HG03159 (cell line): Measurements from ENCODE around the gene ZNF609.
"Not testable (repeated sequence)": the region's sequence is repeated elsewhere in the genome, so short reads cannot be mapped to it uniquely, and the experiment has no call there.

Experiments used
- ATAC-seq: cut with Tn5 transposase; IDR thresholded peaks from one replicate; pipeline ENCODE4 v1.9.1; 2021; ENCODE audit warnings: mild to moderate bottlenecking, moderate library complexity; ENCODE audit not compliant: unreplicated experiment

ZNF609 gene

DNA sequence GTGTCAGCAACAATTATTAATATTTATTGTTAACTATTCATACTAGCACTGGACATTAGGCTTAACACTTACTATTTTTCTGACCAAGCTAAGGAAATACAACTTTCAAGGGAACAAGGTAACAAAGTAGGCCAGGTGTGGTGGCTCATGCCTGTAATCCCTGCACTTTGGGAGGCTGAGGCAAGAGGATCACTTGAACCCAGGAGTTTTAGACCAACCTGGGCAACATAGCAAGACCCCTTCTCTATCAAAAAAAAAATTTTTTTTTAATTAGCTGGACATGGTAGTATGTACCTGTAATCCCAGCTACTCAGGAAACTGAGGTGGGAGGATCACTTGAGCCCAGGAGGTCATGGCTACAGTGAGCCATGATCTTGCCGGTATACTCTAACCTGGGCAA, 183.3 kb downstream of the ZNF609 start:
- ATAC-seq, result no peak

DNA sequence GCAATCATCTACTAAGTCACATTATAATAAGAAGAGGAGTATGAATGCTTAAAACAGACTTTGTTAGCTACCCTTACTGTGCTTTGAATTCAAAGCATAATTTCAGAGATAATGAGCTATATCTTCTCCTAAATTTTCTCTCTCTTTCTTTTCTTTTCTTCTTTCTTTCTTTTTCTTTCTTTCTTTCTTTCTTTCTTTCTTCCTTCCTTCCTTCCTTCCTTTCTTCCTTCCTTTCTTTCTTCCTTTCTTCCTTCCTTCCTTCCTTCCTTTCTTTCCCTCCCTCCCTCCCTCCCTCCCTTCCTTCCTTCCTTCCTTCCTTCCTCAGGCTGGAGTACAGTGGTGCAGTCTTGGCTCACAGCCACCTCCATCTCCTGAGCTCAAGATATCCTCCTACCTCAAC, 184.4 kb downstream of the ZNF609 start:
- not testable (repeated sequence) for ATAC-seq

DNA sequence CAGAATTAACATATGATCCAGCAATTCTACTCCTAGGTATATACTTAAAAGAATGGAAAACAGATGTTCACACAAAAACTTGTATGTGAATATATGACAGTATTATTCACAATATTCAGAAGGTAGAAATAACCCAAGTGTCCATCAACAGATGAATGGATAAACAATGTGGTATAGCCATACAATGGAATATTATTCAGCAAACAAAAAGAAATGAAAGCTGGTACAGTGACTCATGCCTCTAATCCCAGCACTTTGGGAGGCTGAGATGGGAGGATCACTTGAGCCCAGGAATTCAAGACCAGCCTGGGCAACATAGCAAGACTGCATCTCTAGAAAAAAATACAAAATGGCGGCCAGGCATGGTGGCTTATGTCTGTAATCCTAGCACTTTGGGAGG, 185.6 kb downstream of the ZNF609 start:
- ATAC-seq, result no peak

DNA sequence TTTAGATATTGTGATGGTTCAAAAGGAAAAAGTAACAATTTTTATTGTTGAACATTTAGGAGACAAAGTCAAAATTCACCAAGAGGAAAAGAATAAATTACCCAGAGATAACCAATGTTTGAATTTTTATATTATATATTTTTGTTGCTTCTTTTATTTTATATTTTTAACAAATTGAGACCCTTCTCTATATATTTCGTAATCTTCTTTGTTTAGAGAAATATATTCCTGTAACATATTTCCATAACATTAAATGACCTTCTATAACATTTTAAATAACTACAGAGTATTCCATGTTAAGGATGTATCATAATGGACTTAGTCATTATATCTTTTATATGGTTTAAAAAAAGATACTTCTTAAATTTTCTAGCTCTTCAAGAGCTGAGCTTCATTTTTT, 187.0 kb downstream of the ZNF609 start:
- ATAC-seq, result no peak

DNA sequence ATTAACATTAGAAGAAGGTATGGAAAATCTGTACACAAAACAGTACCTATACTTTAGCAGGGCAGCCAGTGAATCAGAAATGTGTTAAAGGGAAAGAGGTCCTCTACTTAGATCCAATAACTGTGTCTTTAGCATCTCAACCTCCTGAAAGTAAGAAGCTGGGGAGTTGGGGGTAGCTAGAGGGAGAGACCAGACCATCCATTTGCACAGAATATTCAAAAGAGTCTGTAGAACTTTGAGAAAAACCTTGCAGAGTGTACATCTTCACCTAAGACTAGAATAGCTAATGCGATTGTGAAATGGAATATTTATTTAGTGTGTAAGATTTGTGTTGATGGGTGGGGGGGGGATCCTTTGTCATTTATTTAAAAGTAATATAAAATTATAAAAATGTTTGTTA, 190.2 kb downstream of the ZNF609 start:
- no peak for ATAC-seq

DNA sequence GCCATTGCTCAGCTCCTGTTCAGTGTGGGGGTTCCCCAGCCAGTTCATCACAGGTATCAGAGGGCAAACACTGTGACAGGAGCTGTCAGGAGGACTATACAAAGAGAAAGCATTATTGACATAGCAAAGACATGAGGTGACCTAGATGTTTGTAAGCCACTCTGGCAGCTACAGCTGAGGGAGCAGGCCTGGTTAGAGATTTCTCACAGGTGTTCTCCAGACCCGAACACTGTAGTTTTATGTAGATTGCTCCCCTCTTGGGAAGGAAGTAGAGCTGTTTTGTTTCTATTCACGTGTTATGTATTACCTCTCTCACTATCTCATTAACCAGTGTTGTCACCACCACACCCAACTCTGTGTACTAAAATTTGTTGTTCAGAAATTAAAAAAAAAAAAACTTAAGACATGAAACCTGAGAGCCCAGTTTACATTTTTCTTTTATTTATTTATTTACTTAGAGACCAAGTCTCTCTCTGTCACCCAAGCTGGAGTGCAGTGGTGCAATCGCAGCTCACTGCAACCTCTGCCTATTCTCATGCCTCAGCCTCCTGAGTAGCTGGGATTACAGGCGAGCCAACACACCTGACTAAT, 191.3 kb downstream of the ZNF609 start:
- ATAC-seq, result peak; percentile 78

DNA sequence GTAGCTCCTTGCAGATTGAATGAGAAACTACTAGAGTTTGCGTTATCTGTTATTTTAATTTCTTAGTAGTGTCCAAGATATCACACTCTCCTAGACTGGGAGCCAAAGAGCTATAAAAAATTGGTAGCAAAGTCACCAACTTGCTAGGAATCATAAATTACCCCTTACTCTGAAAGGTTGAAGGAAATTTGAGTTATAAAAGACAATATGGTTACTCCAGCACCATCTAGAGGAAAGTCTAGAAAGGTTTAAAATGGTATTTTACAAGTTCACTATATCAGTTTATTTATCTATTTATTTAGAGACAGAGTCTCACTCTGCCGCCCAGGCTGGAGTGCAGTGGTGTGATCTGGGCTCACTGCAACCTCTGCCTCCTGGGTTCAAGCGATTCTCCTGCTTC, 193.4 kb downstream of the ZNF609 start:
- ATAC-seq, result no peak

DNA sequence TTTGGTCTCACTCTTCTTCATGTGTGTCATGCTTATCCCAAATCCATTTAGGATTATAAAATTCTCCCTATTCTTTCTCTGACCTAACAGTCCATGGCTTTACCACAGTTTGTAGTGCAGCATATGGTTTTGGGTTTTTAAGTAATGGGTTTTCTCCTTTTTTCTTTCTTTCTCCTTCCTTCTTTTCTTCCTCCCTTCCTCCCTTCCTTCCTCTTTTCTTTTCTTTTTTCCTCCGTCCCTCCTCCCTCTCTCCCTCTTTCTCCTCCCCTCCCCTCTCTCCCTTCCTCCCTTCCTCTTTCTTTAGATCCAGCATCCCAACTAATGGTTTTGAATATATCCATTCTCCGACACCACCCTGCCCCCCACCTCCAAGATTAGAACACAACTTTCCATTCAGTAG, 196.1 kb downstream of the ZNF609 start:
- no peak for ATAC-seq

DNA sequence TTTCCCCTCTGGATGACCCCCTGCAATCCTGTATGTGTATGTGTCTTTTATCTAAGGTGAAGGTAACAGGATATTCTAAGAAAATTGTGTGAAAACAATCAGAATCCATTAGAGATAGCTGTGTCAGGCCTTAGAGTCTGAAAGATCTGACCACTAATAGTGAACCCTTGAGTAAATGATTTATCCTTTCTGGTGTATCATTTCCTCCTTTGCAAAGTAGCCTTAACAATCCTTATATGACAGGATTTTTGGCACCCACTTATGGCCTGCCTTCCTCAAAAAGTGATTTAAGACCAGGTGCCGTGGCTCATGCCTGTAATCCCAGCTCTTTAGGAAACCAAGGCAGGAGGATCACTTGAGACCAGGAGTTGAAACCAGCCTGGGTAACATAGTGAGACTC, 204.8 kb downstream of the ZNF609 start:
- peak; percentile 78 for ATAC-seq

DNA sequence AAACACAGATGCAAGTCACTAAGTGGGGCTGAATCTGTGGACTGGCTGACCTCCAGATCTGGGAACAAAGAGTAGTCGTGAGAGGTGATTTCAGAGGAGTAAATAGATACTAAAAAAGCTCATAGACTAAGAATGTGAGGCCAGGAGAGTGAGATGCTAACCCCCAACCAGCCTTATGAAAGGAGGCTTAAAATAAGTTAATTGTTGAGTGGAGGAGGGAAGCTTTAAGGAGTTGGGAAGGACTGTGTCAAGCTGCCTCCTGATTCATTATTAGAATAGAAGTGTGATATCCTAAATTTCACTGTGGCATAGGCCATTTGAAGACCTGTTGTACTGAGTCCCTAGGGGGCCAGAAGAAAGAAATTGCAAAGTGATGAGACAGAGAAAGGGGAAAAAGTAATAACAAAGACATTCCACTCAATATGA, 207.4 kb downstream of the ZNF609 start:
- ATAC-seq, result no peak

DNA sequence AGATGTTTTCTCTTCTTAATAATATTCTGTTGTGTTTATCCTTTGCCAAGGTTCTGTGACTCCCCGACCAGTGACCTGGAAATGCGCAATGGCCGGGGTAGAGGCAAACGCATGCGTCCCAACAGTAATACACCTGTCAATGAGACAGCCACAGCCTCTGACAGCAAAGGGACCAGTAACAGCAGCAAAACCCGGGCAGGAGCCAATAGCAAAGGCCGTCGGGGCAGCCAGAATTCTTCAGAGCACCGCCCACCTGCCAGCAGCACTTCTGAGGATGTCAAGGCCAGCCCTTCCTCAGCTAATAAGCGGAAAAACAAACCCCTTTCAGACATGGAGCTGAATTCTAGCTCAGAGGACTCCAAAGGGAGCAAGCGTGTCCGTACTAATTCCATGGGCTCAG, 213.5 kb downstream of the ZNF609 start:
- no peak for ATAC-seq

DNA sequence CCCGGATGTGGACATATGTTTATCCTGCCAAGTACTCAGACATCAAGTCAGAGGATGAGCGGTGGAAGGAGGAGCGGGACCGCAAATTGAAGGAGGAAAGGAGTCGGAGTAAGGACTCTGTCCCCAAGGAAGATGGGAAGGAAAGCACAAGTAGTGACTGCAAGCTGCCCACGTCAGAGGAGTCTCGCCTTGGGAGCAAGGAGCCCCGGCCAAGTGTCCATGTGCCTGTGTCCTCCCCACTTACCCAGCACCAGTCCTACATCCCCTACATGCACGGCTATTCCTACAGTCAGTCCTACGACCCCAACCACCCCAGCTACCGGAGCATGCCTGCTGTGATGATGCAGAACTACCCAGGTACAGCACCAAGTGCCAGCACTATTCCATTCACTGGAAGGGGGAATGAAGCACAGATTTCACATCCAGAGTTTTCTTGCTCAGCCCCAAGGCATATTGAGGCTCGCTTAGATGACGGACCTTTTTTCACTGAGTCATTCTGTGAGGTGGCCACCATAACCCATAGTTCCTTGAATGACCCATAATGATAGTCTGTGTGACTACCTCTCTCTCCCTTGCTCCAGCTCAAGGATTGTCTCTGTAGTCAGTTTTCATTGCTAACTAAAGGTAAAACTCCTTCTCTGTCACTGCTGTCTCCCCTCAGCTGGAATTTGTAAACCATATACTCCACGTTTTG, 217.9 kb downstream of the ZNF609 start:
- ATAC-seq, result no peak

DNA sequence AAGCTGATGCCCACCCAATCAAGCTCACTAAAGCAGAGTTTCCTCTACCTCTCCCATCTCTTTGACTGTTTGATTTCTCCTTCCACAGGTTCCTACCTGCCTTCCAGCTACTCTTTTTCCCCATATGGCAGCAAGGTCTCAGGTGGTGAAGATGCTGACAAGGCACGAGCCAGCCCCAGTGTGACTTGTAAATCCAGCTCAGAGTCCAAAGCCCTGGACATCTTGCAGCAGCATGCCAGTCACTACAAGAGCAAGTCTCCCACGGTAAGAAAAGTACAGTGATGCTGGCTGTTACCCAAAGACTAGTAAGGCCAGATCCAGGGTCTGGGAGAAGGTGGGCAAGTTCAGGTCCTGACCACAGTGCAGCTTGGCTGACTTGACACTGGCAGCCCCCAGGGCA, 219.7 kb downstream of the ZNF609 start:
- ATAC-seq, result no peak

DNA sequence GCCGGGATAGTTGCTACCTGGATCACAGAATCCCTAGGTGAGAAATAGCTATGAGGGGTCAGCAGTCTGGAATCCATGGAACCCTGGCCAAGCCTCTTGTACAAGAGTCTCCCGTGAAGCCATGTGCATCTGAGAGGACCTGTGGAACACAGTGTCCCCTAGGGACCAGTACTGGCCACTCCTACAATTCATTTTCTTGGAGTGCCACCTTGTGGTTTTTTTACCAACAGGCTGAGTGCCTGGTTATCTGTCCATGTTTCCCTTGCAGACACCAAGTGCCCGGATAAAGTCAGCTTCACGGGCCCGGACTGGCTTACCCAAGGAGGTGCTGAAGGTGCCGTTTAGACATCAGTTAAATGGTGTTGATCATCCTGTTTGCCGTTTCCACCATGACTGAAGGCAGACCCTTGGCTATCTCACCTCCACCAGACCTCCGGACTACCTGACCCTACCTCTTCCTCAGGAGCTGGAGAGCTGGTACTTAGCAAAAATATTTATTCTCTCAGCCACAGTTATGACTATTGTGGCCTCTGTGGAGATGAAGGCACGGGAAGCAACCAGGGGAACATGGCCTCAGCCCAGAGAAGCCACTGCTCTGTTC, 221.1 kb downstream of the ZNF609 start:
- ATAC-seq, result no peak

DNA sequence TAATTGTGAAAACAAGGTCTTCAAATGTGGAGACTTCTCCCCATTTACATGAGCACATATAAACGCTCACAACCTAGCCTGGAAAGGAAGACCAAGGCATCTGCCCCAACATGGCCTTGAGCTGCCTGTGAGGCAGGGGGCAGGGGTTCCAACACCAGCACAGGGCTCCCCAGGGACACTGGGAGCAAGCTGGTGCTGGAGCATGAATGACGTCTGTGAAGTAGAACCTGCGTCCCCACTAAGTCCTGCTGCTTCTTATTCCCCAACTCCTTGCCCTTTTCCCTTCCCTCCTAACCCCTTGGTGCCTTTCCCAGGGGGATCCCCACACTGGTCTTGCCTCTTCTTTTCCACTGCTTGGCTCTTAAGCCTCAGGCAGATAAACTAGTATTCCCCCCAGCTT, 221.9 kb downstream of the ZNF609 start:
- no peak for ATAC-seq

DNA sequence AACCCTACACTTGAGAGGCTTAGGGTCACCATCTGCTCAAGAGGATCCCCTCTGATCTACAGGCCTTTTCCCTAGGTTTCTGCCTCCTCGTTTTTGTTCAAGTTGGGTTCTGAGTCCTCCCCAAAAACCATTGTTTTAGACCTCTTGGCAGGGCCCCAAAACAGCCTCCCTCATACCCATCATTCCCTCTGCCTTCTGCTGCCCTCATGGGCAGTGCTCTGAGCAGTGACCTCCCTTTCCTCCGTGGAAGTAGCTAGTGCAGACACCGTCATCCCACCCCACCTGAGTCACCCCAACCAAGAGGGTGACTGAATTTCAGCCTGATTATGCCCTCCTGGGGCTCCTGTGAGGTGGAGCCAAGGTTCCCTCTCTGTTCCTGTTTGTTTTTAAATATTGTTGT, 223.0 kb downstream of the ZNF609 start:
- ATAC-seq, result no peak

DNA sequence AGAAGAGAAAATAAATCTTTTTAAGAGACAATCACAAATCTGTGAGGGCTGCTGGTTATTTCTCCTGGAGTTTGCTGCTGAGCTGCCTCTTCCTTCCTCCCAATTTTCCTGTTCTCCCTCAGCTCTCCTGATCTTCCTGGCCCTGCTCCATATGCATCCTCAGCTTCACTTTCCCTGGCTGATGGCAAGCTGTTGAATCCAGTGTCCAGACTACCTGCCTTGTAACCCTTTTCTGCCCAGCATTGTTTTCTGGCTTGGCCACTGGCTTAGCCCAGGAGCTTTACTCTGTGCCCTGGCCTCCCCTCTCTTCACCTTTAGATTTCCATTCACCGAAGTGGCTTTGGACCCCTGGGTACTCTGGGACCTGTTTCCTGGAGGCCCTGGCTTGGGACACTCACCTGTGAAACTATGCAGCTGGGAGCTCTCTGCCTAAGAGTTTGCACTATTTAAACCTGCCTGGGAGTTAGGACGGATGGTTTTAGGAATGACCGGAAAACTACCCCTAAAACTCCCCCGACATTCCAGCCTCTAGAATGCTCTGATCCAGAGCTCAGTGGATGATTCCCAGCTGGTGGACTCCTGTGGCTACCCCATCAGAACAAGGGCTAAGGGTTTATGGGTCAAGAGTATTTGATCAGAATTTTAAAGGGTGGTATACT, 225.0 kb downstream of the ZNF609 start:
- no peak for ATAC-seq

DNA sequence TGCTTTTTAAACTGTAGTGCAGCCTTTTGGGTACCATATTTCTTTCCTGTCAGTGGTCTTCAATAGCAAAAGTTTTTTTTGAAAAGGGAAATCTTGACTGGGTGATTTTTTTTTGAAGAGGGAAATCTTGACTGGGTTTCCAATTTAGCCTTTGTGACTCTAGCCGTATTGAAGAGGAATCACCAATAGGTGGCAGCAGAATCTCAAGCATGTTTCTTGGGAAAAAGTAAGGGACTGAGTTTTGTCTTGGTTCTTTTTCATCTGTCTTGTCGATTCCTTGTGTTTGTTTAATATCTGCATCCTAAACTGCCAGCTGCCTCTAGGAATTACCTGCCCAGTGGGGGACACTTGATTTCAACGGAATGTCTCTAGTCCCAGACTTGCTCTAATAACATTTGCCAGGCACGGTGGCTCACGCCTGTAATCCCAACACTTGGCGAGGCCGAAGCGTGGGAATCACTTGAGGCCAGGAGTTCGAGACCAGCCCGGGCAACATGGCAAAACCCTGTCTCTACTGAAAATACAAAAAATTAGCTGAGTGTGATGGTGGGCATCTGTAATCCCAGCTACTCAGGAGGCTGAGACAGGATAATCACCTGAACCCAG, 225.9 kb downstream of the ZNF609 start:
- ATAC-seq, result no peak

DNA sequence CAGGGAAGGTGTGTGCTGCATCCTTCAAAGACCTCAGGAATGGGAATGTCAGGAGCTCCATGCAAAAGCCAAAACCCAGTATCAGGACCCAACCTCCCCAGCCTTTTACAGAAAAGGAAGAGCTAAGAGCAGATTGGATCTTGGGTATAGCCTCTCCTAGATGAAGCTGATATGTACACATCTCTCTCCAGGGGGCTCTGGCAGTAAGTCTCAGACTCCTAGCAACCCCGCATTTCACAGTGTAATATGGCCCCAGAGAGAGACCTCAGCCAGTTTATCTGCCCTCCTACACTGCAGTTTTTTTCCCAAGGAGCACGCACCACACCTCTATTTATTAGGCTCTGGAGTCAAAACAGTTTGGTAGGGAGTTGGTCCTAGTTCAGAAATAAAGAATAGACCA, 226.8 kb downstream of the ZNF609 start:
- ATAC-seq, result no peak

DNA sequence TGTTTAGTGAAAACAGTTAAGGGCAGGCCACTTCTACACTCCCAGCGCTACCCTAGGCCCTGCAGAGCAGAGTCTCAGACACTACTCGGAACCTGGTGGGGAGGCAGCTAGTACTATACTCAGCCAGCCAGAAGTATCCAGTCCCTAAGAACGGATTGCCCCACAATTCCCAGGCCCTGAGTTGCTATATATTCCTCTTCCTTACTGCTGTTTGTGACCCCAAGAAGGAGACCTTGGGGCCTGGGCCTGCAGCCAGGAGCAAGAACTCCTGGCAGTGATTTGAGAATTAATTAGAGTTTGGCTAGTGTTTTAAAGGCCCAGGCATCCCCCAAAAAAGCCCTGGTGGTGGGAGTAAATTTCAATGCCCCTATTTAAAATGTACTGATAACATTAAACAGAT, 227.3 kb downstream of the ZNF609 start:
- no peak for ATAC-seq

DNA sequence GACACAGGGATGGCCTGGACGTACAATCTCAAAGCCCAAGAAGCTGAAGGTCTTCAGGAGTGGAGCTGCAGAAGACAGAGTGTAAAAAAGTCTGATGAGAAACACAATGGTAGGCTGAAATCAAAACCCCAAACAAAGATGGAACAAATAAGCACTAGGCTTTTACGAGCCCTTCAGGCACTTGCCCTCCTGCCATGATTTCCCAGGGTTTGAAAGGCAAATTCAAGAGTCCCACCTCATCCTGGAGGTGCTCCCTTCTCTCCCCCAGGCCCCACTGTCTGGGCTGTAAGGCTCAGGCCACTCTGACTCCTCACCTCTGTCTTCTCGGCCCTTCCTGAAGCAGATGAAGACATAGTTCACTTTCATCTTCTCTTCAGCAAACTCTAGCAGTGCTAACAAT, 228.4 kb downstream of the ZNF609 start:
- no peak for ATAC-seq

DNA sequence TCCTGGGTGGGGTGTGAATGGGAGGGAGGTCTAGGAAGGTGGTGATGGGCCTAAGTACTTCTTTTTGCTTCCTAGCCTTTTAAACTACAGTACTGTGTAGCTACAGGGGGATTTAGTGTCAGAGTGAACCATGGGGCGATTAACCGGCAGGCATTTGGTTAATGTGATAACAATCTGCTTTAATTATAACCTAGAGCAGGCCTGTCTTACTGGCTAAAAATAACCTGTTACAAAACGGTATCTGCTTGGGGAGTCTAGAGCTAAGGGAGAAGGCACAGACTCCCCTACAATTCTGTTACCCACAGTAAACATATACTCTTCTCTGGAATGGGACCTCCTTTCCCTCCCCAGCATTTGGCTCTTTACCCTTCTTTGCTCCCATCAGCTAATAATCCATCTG, 229.6 kb downstream of the ZNF609 start:
- ATAC-seq, result no peak
